Transverse colon (tissue), 4 donors: ENCODE data around the gene UNC5A.

ENCODE experiments used
- CTCF ChIP-seq, 5 experiments: fragments of 200-600 bp in 3 of 5; fragments of 450-650 bp in 2 of 5; sonication (generic) in 3 of 5; IDR thresholded peaks; 1 replicate in 2 of 5; 2 replicates in 3 of 5; pipeline ENCODE4 v1.5.1; 2016 to 2017; ENCODE audit warnings: antibody characterized with exemption in 5 of 5, inconsistent platforms in 3 of 5, mild to moderate bottlenecking in 2 of 5, moderate library complexity in 1 of 5
- EP300 ChIP-seq: sonication (generic); formaldehyde crosslinking; IDR thresholded peaks from one replicate; pipeline ENCODE4 v1.6.1; 2017; ENCODE audit warnings: antibody characterized with exemption, low read depth
- POLR2A ChIP-seq: fragments of 450-650 bp; IDR thresholded peaks from one replicate; pipeline ENCODE4 v1.6.1; 2016; ENCODE audit warnings: antibody characterized with exemption, mild to moderate bottlenecking, moderate library complexity
- POLR2AphosphoS5 ChIP-seq, 3 donors: sonication (generic); formaldehyde crosslinking; IDR thresholded peaks; one replicate each; pipeline ENCODE4 v1.6.1; 2016; ENCODE audit warnings: antibody characterized with exemption in 3 of 3

GRCh38 chr5:176781638-176782570 lies 28.5 kb upstream of the UNC5A start:
- TF ChIP-seq CTCF (IDR thresholded peaks at IDR 0.05) (no peak), POLR2AphosphoS5 (IDR thresholded peaks at IDR 0.05) (no peak), EP300 (no peak), POLR2A (no peak)
